ENCODE data around the gene LYRM4. TPM values are rescaled to one million over a fixed set of nuclear protein-coding genes. Genes with fewer than 3 reads are reported as not detected.

The LYRM4 gene
- total and polyA plus RNA-seq, 9 of the 15 experiments (the other 6 are each of a cell fraction or from before 2014, with no cell fraction given): 24.2 to 69.4 (median 41.8) TPM

- TF ChIP-seq ZNF75A (CRISPR knock-in tag; IDR thresholded peaks at IDR 0.05): no peak
- no peak for TF ChIP-seq ZNF408 (CRISPR knock-in tag; IDR thresholded peaks at IDR 0.05; ENCODE audit: low read depth)
- no peak for TF ChIP-seq RHOXF2B (CRISPR knock-in tag; conservative IDR thresholded peaks at IDR 0.05)
- TF ChIP-seq, protein P1, sequence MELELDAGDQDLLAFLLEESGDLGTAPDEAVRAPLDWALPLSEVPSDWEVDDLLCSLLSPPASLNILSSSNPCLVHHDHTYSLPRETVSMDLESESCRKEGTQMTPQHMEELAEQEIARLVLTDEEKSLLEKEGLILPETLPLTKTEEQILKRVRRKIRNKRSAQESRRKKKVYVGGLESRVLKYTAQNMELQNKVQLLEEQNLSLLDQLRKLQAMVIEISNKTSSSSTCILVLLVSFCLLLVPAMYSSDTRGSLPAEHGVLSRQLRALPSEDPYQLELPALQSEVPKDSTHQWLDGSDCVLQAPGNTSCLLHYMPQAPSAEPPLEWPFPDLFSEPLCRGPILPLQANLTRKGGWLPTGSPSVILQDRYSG (tag; conservative IDR thresholded peaks at IDR 0.05; ENCODE audit: low read depth): no peak
- no peak for TF ChIP-seq MECOM (CRISPR knock-in tag; IDR thresholded peaks at IDR 0.05)
- no peak for TF ChIP-seq RBM15 (IDR thresholded peaks at IDR 0.05; ENCODE audit: insufficient read depth, low read length)
- no peak for ATAC-seq
- Histone ChIP-seq H3K4me2 (ENCODE audit: insufficient read depth, low read length) (no peak overlapping the region), H3K4me1 (replicated peaks in 1 of 2; ENCODE audit: control insufficient read depth in 2 of 2, insufficient read depth in 2 of 2, low read length in 2 of 2) (no peaks in the 10 kb centered on the region), H3K9me1 (ENCODE audit: control insufficient read depth, insufficient read depth, low read length) (no peaks in the 10 kb centered on the region), H3K4me3 (no peak overlapping the region), H3K27ac (ENCODE audit: extremely low read depth, low read depth, low read length) (no peak overlapping the region), H3K9ac (ENCODE audit: insufficient read depth in 1 of 2, low read depth in 2 of 2, low read length in 2 of 2) (no peak overlapping the region), H3K9me3 (replicated peaks; ENCODE audit: control insufficient read depth, insufficient read depth, low read depth, low read length) (no peaks in the 10 kb centered on the region; the same call in 1 of the 2 replicates), H4K20me1 (replicated peaks; ENCODE audit: control insufficient read depth, insufficient read depth, low read length) (no peaks in the 10 kb centered on the region), H3K79me2 (ENCODE audit: control insufficient read depth, insufficient read depth, low read length) (no peaks in the 10 kb centered on the region), H3K36me3 (ENCODE audit: control insufficient read depth, insufficient read depth, low read length) (peaks cover 6% of the 10 kb centered on the region), H3K27me3 (ENCODE audit: control insufficient read depth in 2 of 2, insufficient read depth in 2 of 2, low read length in 2 of 2) (no peaks in the 10 kb centered on the region), H2AFZ (ENCODE audit: low read depth, low read length) (no peak overlapping the region)
- CTCF ChIA-PET (ENCODE audit: low intra/inter-chr PET ratio): no interaction called here
- POLR2A ChIA-PET: no interaction called here
- intact Hi-C loops (cut with micrococcal nuclease): no loop called here
- no peak for DNase-seq (ENCODE audit: extremely low read depth in 1 of 4, low spot score in 3 of 4)
- in situ Hi-C loops (cut with MboI): no loop called here
- FAIRE-seq: no peak
- no TSS peak for BruUV-seq (replicated peaks)
- WGBS (ENCODE audit: insufficient coverage, low coverage, missing lambda C conversion rate): 77% methylated on average over 2 of the region's 2 CpGs
Measured at GRCh38 chr6:5199283-5199682, 61.5 kb downstream of the LYRM4 start.

GRCh38 chr6:5197084-5197483, 63.7 kb downstream of the LYRM4 start:
- BruUV-seq (replicated peaks): no TSS peak
- no peak overlapping the region for H3K4me3 ChIP-seq
- H3K27me3 ChIP-seq (ENCODE audit: control insufficient read depth in 2 of 2, insufficient read depth in 2 of 2, low read length in 2 of 2): no peaks in the 10 kb centered on the region
- FAIRE-seq (no peak), DNase-seq (ENCODE audit: extremely low read depth in 1 of 4, low spot score in 3 of 4) (no peak), ATAC-seq (no peak)
- H3K79me2 ChIP-seq (ENCODE audit: control insufficient read depth, insufficient read depth, low read length): no peaks in the 10 kb centered on the region
- intact Hi-C loops (cut with micrococcal nuclease) (no loop called here), in situ Hi-C loops (cut with MboI) (no loop called here)
- no peaks in the 10 kb centered on the region for H3K4me1 ChIP-seq (replicated peaks in 1 of 2; ENCODE audit: control insufficient read depth in 2 of 2, insufficient read depth in 2 of 2, low read length in 2 of 2)
- H3K36me3 ChIP-seq (ENCODE audit: control insufficient read depth, insufficient read depth, low read length): peaks cover 2% of the 10 kb centered on the region
- H3K27ac ChIP-seq (ENCODE audit: extremely low read depth, low read depth, low read length): no peak overlapping the region
- no peak overlapping the region for H3K4me2 ChIP-seq (ENCODE audit: insufficient read depth, low read length)
- 93% methylated on average over 5 of the region's 5 CpGs for WGBS (ENCODE audit: insufficient coverage, low coverage, missing lambda C conversion rate)
- ChIA-PET POLR2A (no interaction called here), CTCF (ENCODE audit: low intra/inter-chr PET ratio) (no interaction called here)
- no peaks in the 10 kb centered on the region for H4K20me1 ChIP-seq (replicated peaks; ENCODE audit: control insufficient read depth, insufficient read depth, low read length)
- H3K9me1 ChIP-seq (ENCODE audit: control insufficient read depth, insufficient read depth, low read length): no peaks in the 10 kb centered on the region
- H3K9me3 ChIP-seq (replicated peaks; ENCODE audit: control insufficient read depth, insufficient read depth, low read depth, low read length): no peaks in the 10 kb centered on the region; the same call in 1 of the 2 replicates
- no peak overlapping the region for H2AFZ ChIP-seq (ENCODE audit: low read depth, low read length)
- H3K9ac ChIP-seq (ENCODE audit: insufficient read depth in 1 of 2, low read depth in 2 of 2, low read length in 2 of 2): no peak overlapping the region
- TF ChIP-seq EP400 (IDR thresholded peaks at IDR 0.05) (no peak), ZNF41 (CRISPR knock-in tag; conservative IDR thresholded peaks at IDR 0.05) (no peak), ZNF79 (CRISPR knock-in tag; IDR thresholded peaks at IDR 0.05; ENCODE audit: low read depth) (no peak), C11orf30 (IDR thresholded peaks at IDR 0.05; ENCODE audit: low read depth) (no peak), NFIC (IDR thresholded peaks at IDR 0.05) (no peak), IFI16 (CRISPR knock-in tag; IDR thresholded peaks at IDR 0.05) (no peak), ZNF324 (CRISPR knock-in tag; IDR thresholded peaks at IDR 0.05) (no peak)
- TF ChIP-seq, protein P2, sequence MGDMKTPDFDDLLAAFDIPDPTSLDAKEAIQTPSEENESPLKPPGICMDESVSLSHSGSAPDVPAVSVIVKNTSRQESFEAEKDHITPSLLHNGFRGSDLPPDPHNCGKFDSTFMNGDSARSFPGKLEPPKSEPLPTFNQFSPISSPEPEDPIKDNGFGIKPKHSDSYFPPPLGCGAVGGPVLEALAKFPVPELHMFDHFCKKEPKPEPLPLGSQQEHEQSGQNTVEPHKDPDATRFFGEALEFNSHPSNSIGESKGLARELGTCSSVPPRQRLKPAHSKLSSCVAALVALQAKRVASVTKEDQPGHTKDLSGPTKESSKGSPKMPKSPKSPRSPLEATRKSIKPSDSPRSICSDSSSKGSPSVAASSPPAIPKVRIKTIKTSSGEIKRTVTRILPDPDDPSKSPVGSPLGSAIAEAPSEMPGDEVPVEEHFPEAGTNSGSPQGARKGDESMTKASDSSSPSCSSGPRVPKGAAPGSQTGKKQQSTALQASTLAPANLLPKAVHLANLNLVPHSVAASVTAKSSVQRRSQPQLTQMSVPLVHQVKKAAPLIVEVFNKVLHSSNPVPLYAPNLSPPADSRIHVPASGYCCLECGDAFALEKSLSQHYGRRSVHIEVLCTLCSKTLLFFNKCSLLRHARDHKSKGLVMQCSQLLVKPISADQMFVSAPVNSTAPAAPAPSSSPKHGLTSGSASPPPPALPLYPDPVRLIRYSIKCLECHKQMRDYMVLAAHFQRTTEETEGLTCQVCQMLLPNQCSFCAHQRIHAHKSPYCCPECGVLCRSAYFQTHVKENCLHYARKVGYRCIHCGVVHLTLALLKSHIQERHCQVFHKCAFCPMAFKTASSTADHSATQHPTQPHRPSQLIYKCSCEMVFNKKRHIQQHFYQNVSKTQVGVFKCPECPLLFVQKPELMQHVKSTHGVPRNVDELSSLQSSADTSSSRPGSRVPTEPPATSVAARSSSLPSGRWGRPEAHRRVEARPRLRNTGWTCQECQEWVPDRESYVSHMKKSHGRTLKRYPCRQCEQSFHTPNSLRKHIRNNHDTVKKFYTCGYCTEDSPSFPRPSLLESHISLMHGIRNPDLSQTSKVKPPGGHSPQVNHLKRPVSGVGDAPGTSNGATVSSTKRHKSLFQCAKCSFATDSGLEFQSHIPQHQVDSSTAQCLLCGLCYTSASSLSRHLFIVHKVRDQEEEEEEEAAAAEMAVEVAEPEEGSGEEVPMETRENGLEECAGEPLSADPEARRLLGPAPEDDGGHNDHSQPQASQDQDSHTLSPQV (IDR thresholded peaks at IDR 0.05): no peak

Data from K562 (cell line).